22Rv1 (cell line): ENCODE measurements around the gene NRXN3.

Experiments used
- CTCF ChIP-seq: fragments of 450-650 bp; IDR thresholded peaks from 2 replicates; pipeline ENCODE4 v1.5.1; 2017; ENCODE audit warnings: mild to moderate bottlenecking
- ZFX ChIP-seq: fragments of 450-650 bp; IDR thresholded peaks from 2 replicates; pipeline ENCODE4 v1.6.1; 2017; ENCODE audit warnings: antibody characterized with exemption, borderline replicate concordance

DNA sequence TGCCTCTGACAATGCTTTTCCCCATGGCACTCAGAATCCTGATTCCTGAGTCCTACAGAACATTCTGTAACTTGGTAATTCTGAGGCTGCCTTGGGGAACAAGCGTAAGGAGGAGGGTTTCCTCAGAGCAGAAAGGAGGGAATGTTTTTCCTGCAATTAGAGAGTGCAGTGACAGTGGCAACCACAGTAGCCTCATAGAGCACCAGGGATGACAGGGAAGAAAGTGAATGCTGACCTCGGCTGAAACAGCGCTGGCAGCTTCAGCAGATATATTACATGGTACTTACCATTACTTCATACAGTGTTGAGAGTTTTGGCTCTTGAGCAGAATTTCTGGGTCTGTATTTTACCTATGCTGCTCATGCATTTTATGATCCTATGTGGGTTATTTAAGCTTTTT, 757.1 kb downstream of the NRXN3 start:
- TF ChIP-seq CTCF = no peak
- no peak for TF ChIP-seq ZFX
